Cardiac fibroblast (primary cell): ENCODE results near the gene EDARADD.
"Not testable (repeated sequence)": the region's sequence is repeated elsewhere in the genome, so short reads cannot be mapped to it uniquely, and the experiment has no call there.

Experiments used
- DNase-seq, 2 donors: peaks; one replicate each; pipeline versions ENCODE4 v3.0.0 to v3.0.0-alpha.2; 2010; ENCODE audit warnings: low read depth in 2 of 2
- H3K4me3 ChIP-seq, 2 donors: replicated peaks in 1 of 2; 1 replicate in 1 of 2; 2 replicates in 1 of 2; pipeline ENCODE4 v1.5.1; 2011; ENCODE audit warnings: low read depth in 2 of 2, low read length in 2 of 2, mild to moderate bottlenecking in 2 of 2, moderate library complexity in 1 of 2
- CTCF ChIP-seq: IDR thresholded peaks from one replicate; pipeline ENCODE4 v1.5.1; 2011; ENCODE audit warnings: low read depth, mild to moderate bottlenecking, low read length, inconsistent platforms

EDARADD gene

GRCh38 chr1:236455243-236455642, 61.2 kb downstream of the EDARADD start:
- no peak overlapping the region for H3K4me3 ChIP-seq
- TF ChIP-seq CTCF: no peak
- no peak for DNase-seq

- H3K4me3 ChIP-seq: no peak overlapping the region
- TF ChIP-seq CTCF: no peak
- DNase-seq: no peak
Measured at GRCh38 chr1:236457775-236458174, 63.7 kb downstream of the EDARADD start.

- TF ChIP-seq CTCF: no peak
- H3K4me3 ChIP-seq: no peak overlapping the region
- no peak for DNase-seq
Measured at GRCh38 chr1:236458996-236459395, 64.9 kb downstream of the EDARADD start.

- no peak overlapping the region for H3K4me3 ChIP-seq
- no peak for TF ChIP-seq CTCF
- no peak for DNase-seq
Measured at GRCh38 chr1:236460103-236460502, 66.0 kb downstream of the EDARADD start.

- not testable (repeated sequence) for H3K4me3 ChIP-seq, DNase-seq
Measured at GRCh38 chr1:236464197-236464596, 70.1 kb downstream of the EDARADD start.

- H3K4me3 ChIP-seq: no peak overlapping the region
- DNase-seq: no peak
Measured at GRCh38 chr1:236465231-236465958, 71.3 kb downstream of the EDARADD start.

GRCh38 chr1:236465959-236466303, 71.8 kb downstream of the EDARADD start:
- no peak overlapping the region for H3K4me3 ChIP-seq
- no peak for DNase-seq
- TF ChIP-seq CTCF: no peak

More at GRCh38 chr1:236465231-236465958, 71.3 kb downstream of the EDARADD start:
- no peak for TF ChIP-seq CTCF
